NCI-H1930 (cell line): ENCODE results near the gene FASTKD2.

ENCODE experiments used
- DNase-seq, 2 experiments: peaks; one replicate each; lab custom pipeline; 2025; lab: John Stamatoyannopoulos, UW

FASTKD2 gene

GRCh38 chr2:206838690-206839089 lies 73.3 kb downstream of the FASTKD2 start:
- DNase-seq: no peak

DNA sequence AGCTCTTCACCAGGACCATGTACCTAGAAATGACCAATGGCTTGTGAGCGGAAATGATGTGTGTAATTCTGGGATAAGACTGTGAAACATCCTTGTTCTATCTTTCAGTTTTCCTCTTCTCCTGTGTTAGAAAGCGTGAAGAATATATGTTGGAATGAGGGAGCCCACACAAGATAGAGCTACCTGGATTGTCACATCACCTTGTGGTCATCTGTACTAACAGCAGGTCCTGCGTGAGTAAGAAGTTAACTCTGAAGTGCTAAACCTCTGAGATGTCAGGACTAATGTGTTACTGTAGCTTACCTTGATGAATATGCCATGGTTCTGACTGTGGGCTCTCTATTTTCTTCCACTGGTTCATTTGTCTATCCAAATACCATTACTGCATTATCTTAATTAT lies 75.6 kb downstream of the FASTKD2 start:
- DNase-seq: no peak
